Mesothelial cell of epicardium (in vitro differentiated cells): ENCODE results near the gene PLD5. TPM values are rescaled to one million over a fixed set of nuclear protein-coding genes. Genes with fewer than 3 reads are reported as not detected.

Source experiments
- DNase-seq, 2 experiments: peaks; one replicate each; pipeline ENCODE4 v3.0.0; 2021; ENCODE audit warnings: low spot score in 2 of 2; ENCODE audit not compliant: unreplicated experiment in 2 of 2
- H3K27ac Mint-ChIP-seq: 2 replicates; pipeline ENCODE4 v1.8.0; 2021; ENCODE audit warnings: mixed read lengths
- H3K27me3 Mint-ChIP-seq: 2 replicates; pipeline ENCODE4 v1.8.0; 2021; ENCODE audit warnings: low read depth, mixed read lengths
- H3K36me3 Mint-ChIP-seq: 2 replicates; pipeline ENCODE4 v1.8.0; 2021; ENCODE audit warnings: mixed read lengths
- H3K4me1 Mint-ChIP-seq: 2 replicates; pipeline ENCODE4 v1.8.0; 2021; ENCODE audit warnings: mixed read lengths
- H3K4me3 Mint-ChIP-seq: 2 replicates; pipeline ENCODE4 v1.8.0; 2021; ENCODE audit warnings: mild to moderate bottlenecking, moderate library complexity, mixed read lengths
- H3K9me3 Mint-ChIP-seq: 2 replicates; pipeline ENCODE4 v1.8.0; 2021; ENCODE audit warnings: mixed read lengths
- total RNA-seq: library from RNA; stranded (reverse); gene quantifications from 3 replicates; pipeline ENCODE4 v1.2.1, GENCODE V29; 2021
- TF ChIP-seq, protein P1 (sequence below): fragments of 200-600 bp; sonication (generic); IDR thresholded peaks from one replicate; pipeline ENCODE4 v1.5.0; 2021; ENCODE audit warnings: antibody characterized with exemption; ENCODE audit not compliant: unreplicated experiment

The PLD5 gene
- total RNA-seq, 1 donor from 2014 or later = 4.3 TPM

DNA sequence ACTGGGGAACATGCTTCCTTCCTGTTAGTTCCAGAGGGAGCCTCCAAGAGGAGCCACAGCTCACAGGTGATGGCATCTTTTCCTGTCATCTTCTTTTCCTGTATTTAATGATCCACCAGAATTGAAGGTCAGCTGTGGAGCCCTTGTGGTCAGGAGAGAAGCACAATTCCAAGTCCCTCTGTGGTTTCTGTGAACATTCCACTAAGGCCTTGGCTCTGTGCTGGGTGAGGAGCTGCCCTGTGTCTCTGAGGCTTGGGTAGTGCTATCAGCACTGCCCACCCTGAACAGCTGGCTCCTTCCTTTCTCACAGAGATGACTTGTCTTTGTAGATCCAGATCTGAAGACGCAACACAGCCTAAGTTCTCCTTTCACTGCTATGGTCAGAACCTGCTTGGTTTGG is 383.7 kb downstream of the PLD5 start:
- DNase-seq = no peak
- Mint-ChIP-seq H3K36me3 (no peaks in the 10 kb centered on the region), H3K27me3 (peaks cover 3% of the 10 kb centered on the region), H3K4me1 (no peaks in the 10 kb centered on the region), H3K27ac (no peak overlapping the region), H3K4me3 (no peak overlapping the region), H3K9me3 (peaks cover 12% of the 10 kb centered on the region)
- TF ChIP-seq, protein P1, sequence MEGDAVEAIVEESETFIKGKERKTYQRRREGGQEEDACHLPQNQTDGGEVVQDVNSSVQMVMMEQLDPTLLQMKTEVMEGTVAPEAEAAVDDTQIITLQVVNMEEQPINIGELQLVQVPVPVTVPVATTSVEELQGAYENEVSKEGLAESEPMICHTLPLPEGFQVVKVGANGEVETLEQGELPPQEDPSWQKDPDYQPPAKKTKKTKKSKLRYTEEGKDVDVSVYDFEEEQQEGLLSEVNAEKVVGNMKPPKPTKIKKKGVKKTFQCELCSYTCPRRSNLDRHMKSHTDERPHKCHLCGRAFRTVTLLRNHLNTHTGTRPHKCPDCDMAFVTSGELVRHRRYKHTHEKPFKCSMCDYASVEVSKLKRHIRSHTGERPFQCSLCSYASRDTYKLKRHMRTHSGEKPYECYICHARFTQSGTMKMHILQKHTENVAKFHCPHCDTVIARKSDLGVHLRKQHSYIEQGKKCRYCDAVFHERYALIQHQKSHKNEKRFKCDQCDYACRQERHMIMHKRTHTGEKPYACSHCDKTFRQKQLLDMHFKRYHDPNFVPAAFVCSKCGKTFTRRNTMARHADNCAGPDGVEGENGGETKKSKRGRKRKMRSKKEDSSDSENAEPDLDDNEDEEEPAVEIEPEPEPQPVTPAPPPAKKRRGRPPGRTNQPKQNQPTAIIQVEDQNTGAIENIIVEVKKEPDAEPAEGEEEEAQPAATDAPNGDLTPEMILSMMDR = no peak

DNA sequence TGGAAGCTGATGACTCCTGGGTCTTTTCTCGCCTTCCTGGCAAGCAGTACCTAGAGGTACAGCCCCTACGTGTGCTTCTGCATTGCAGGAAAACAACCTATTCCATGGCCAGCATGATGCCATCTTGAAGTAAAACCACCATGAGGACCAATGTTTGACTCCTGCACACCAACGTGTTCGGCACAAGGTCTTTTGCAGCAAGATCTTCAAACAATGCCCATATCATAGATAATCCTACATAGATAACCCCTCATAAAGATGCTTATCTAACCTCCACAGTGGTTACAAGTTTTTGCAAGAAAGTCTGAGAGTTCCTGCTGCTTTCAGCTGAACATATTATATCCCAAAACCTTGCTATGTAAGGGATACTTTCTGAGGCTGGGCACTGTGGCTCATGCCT is 384.5 kb downstream of the PLD5 start:
- TF ChIP-seq, protein P1 = no peak
- peaks cover 3% of the 10 kb centered on the region for H3K27me3 Mint-ChIP-seq
- no peaks in the 10 kb centered on the region for H3K36me3 Mint-ChIP-seq
- no peaks in the 10 kb centered on the region for H3K4me1 Mint-ChIP-seq
- no peak for DNase-seq
- H3K27ac Mint-ChIP-seq = no peak overlapping the region
- peaks cover 12% of the 10 kb centered on the region for H3K9me3 Mint-ChIP-seq
- no peak overlapping the region for H3K4me3 Mint-ChIP-seq

DNA sequence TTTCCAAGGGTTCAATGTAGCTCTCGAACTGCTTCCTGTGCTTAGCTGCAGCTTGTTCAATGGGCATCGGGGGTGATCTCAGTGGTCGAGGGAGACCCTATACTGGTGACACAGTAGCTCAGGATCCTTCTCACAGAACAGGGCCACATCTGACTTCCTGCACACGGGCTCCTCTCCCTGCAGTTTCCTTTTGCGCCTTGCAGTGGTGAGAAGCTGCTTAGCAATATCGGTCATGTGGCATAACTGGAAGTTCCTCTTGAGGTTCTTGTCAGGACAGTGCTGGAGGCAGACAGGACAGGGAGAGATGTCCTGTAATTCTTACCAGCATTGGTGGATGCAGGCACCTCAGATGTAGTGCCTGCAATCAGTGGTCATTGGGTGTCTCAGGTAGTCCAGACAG is 385.1 kb downstream of the PLD5 start:
- DNase-seq = no peak
- peaks cover 3% of the 10 kb centered on the region for H3K27me3 Mint-ChIP-seq
- no peaks in the 10 kb centered on the region for H3K36me3 Mint-ChIP-seq
- H3K9me3 Mint-ChIP-seq = peaks cover 12% of the 10 kb centered on the region
- H3K4me3 Mint-ChIP-seq = no peak overlapping the region
- no peaks in the 10 kb centered on the region for H3K4me1 Mint-ChIP-seq
- TF ChIP-seq, protein P1 = no peak
- H3K27ac Mint-ChIP-seq = no peak overlapping the region

DNA sequence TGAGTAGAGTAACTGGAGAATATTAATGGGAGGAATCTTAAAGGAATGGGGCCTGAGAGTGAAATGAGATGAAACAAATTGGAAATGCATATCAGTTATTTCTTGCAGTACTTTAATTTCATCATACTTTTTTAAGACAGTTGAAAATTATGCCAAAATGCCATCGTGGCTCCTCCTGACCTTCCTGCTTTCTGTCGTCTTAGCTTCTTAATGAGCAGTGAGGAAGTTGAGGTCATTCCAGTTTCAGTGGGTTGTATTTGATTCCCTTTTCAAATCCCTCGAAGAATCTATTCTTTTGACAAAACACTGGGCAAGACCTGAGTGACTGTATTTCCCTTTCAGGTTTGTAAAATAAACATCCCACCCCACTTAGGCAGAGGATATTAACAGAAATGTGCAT is 390.7 kb downstream of the PLD5 start:
- Mint-ChIP-seq H3K27me3 (no peaks in the 10 kb centered on the region), H3K4me1 (peaks cover 6% of the 10 kb centered on the region), H3K4me3 (no peak overlapping the region), H3K36me3 (no peaks in the 10 kb centered on the region), H3K27ac (no peak overlapping the region), H3K9me3 (peaks cover 20% of the 10 kb centered on the region)
- TF ChIP-seq, protein P1 = no peak
- no peak for DNase-seq

DNA sequence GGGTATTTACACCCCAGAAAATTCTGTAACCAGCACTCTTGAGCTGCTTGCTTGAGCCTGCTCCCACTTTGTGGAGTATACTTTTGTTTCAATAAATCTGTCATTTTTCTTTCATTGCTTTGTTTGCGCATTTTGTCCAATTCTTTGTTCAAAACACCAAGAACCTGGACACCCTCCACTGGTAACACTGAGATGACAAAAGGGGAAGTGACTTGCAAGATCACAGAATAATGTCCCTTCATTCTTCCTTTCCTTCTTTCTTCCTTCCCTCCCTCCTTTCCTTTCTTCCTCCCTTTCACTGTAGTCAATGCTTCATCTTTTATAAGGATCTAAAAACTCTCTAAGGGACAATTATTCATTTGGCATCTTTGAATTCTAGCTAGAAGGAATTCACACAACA is 391.1 kb downstream of the PLD5 start:
- TF ChIP-seq, protein P1 = no peak
- no peaks in the 10 kb centered on the region for H3K36me3 Mint-ChIP-seq
- H3K4me1 Mint-ChIP-seq = peaks cover 6% of the 10 kb centered on the region
- DNase-seq = no peak
- no peak overlapping the region for H3K4me3 Mint-ChIP-seq
- H3K27ac Mint-ChIP-seq = no peak overlapping the region
- peaks cover 20% of the 10 kb centered on the region for H3K9me3 Mint-ChIP-seq
- H3K27me3 Mint-ChIP-seq = no peaks in the 10 kb centered on the region
